Fibroblast of lung (primary cell): ENCODE data around the gene C6orf62. TPM values are rescaled to one million over a fixed set of nuclear protein-coding genes. Genes with fewer than 3 reads are reported as not detected.

Source experiments
- DNase-seq, 2 donors: peaks; one replicate each; pipeline versions ENCODE4 v3.0.0 to v3.0.0-alpha.2; 2010; ENCODE audit warnings: low read depth in 2 of 2
- H2AFZ ChIP-seq: 2 replicates; pipeline ENCODE4 v1.5.1; 2012; ENCODE audit warnings: low read length, control low read depth, inconsistent platforms
- H3K27ac ChIP-seq: 2 replicates; pipeline ENCODE4 v1.5.1; 2011; ENCODE audit warnings: low read length, control low read depth; ENCODE audit not compliant: insufficient read depth
- H3K27me3 ChIP-seq: 2 replicates; pipeline ENCODE4 v1.5.1; 2011; ENCODE audit warnings: mild to moderate bottlenecking, low read length; ENCODE audit not compliant: control insufficient read depth, insufficient read depth
- H3K36me3 ChIP-seq: 2 replicates; pipeline ENCODE4 v1.5.1; 2011; ENCODE audit warnings: low read length; ENCODE audit not compliant: control insufficient read depth, insufficient read depth
- H3K4me1 ChIP-seq: 2 replicates; pipeline ENCODE4 v1.5.1; 2011; ENCODE audit warnings: low read length; ENCODE audit not compliant: control insufficient read depth, insufficient read depth; ENCODE audit errors: extremely low read depth
- H3K4me2 ChIP-seq: 2 replicates; pipeline ENCODE4 v1.5.1; 2011; ENCODE audit warnings: low read length, control low read depth; ENCODE audit not compliant: insufficient read depth; ENCODE audit errors: extremely low read depth
- H3K4me3 ChIP-seq, 4 experiments: fragments of 200-600 bp in 1 of 4; sonication (generic) in 1 of 4; replicated peaks in 1 of 4; 2 replicates each; pipeline ENCODE4 v1.5.1; 2011 to 2016; ENCODE audit warnings: low read length in 4 of 4, low read depth in 3 of 4, mild to moderate bottlenecking in 3 of 4, control low read depth in 2 of 4, inconsistent platforms in 1 of 4, mixed read lengths in 1 of 4; ENCODE audit not compliant: insufficient read depth in 1 of 4; ENCODE audit errors: control extremely low read depth in 1 of 4
- H3K79me2 ChIP-seq: 2 replicates; pipeline ENCODE4 v1.5.1; 2012; ENCODE audit warnings: mild to moderate bottlenecking, low read length, inconsistent platforms; ENCODE audit not compliant: control insufficient read depth, insufficient read depth
- H3K9ac ChIP-seq: 2 replicates; pipeline ENCODE4 v1.5.1; 2011; ENCODE audit warnings: mild to moderate bottlenecking, low read length, control low read depth; ENCODE audit not compliant: insufficient read depth
- H3K9me3 ChIP-seq: 2 replicates; pipeline ENCODE4 v1.5.1; 2012; ENCODE audit warnings: low read depth, low read length; ENCODE audit not compliant: control insufficient read depth, insufficient read depth
- H4K20me1 ChIP-seq: 2 replicates; pipeline ENCODE4 v1.5.1; 2011; ENCODE audit warnings: low read length; ENCODE audit not compliant: control insufficient read depth, insufficient read depth; ENCODE audit errors: extremely low read depth
- EZH2 ChIP-seq: IDR thresholded peaks from 2 replicates; pipeline ENCODE4 v1.5.1; 2012; ENCODE audit warnings: low read length, control low read depth, mild to moderate bottlenecking; ENCODE audit errors: missing control alignments
- polyA plus RNA-seq, 2 donors: library from polyadenylated mRNA; depleted of rRNA in 1 of 2; stranded (reverse) in 1 of 2; unstranded in 1 of 2; fragments of >200 nt; gene quantifications; 2 replicates each; pipeline ENCODE4 v1.2.1, GENCODE V29; 2011 to 2012; ENCODE audit warnings: missing spikeins in 1 of 2
- total RNA-seq: library from RNA; depleted of rRNA; stranded (reverse); fragments of >200 nt; gene quantifications from 2 replicates; pipeline ENCODE4 v1.2.1, GENCODE V29; 2014
- TF ChIP-seq, protein P1 (sequence below), 2 donors: IDR thresholded peaks in 1 of 2; conservative IDR thresholded peaks in 1 of 2; 1 replicate in 1 of 2; 2 replicates in 1 of 2; pipeline ENCODE4 v1.5.1; 2011 to 2012; ENCODE audit warnings: low read length in 2 of 2, control low read depth in 1 of 2, inconsistent platforms in 1 of 2, low read depth in 1 of 2, mild to moderate bottlenecking in 1 of 2

C6orf62 gene
- total and polyA plus RNA-seq, 2 donors (not counting 1 experiment from before 2014, with no cell fraction given): 103 to 147 TPM

- Histone ChIP-seq H3K27me3 (no peaks in the 10 kb centered on the region), H3K27ac (no peak overlapping the region), H3K4me2 (no peak overlapping the region), H3K79me2 (peaks cover 53% of the 10 kb centered on the region), H3K9ac (no peak overlapping the region), H3K36me3 (peaks cover 6% of the 10 kb centered on the region), H3K4me3 (no peak overlapping the region), H4K20me1 (peaks cover 2% of the 10 kb centered on the region), H3K9me3 (no peaks in the 10 kb centered on the region), H2AFZ (no peak overlapping the region), H3K4me1 (no peaks in the 10 kb centered on the region)
- no peak for DNase-seq
- no peak for TF ChIP-seq EZH2
- TF ChIP-seq, protein P1, sequence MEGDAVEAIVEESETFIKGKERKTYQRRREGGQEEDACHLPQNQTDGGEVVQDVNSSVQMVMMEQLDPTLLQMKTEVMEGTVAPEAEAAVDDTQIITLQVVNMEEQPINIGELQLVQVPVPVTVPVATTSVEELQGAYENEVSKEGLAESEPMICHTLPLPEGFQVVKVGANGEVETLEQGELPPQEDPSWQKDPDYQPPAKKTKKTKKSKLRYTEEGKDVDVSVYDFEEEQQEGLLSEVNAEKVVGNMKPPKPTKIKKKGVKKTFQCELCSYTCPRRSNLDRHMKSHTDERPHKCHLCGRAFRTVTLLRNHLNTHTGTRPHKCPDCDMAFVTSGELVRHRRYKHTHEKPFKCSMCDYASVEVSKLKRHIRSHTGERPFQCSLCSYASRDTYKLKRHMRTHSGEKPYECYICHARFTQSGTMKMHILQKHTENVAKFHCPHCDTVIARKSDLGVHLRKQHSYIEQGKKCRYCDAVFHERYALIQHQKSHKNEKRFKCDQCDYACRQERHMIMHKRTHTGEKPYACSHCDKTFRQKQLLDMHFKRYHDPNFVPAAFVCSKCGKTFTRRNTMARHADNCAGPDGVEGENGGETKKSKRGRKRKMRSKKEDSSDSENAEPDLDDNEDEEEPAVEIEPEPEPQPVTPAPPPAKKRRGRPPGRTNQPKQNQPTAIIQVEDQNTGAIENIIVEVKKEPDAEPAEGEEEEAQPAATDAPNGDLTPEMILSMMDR (conservative IDR thresholded peaks at IDR 0.05 in 1 of 2, IDR thresholded peaks at IDR 0.05 in 1 of 2; ENCODE audit: low read depth in 1 of 2, low read length in 2 of 2): no peak
Measured at GRCh38 chr6:24710519-24711303, 8.2 kb downstream of the C6orf62 start.

GRCh38 chr6:24709014-24709711 lies 9.8 kb downstream of the C6orf62 start:
- Histone ChIP-seq H3K4me3 (no peak overlapping the region), H3K27ac (no peak overlapping the region), H3K36me3 (peaks cover 8% of the 10 kb centered on the region), H3K9me3 (no peaks in the 10 kb centered on the region), H3K79me2 (peaks cover 38% of the 10 kb centered on the region), H4K20me1 (peaks cover 2% of the 10 kb centered on the region), H3K27me3 (no peaks in the 10 kb centered on the region), H3K9ac (no peak overlapping the region), H3K4me1 (no peaks in the 10 kb centered on the region), H3K4me2 (no peak overlapping the region), H2AFZ (no peak overlapping the region)
- no peak for DNase-seq
- TF ChIP-seq EZH2: no peak
- TF ChIP-seq, protein P1 (conservative IDR thresholded peaks at IDR 0.05 in 1 of 2, IDR thresholded peaks at IDR 0.05 in 1 of 2; ENCODE audit: low read depth in 1 of 2, low read length in 2 of 2): no peak

DNA sequence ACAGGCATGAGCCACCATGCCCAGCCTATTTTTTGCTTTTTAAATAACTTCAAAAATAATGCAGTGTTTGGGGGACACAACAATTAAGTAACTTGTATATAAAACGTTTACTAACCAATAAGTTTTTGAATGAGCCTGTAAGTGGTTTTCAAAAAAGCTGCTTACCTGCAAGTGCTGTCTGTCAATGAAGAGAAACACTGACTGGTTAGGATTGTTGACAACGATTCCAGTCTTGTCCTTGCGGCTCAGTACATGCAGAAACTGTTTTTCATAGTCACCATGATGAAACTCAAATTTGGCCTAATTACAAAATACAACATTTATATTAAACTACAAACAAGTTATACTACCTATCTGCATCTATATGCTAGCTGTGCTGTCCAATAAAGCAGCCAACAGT lies 10.3 kb downstream of the C6orf62 start:
- H3K9me3 ChIP-seq: no peaks in the 10 kb centered on the region
- no peak overlapping the region for H2AFZ ChIP-seq
- H3K4me2 ChIP-seq: no peak overlapping the region
- peaks cover 33% of the 10 kb centered on the region for H3K79me2 ChIP-seq
- H4K20me1 ChIP-seq: no peaks in the 10 kb centered on the region
- no peak overlapping the region for H3K27ac ChIP-seq
- no peaks in the 10 kb centered on the region for H3K4me1 ChIP-seq
- H3K9ac ChIP-seq: no peak overlapping the region
- no peaks in the 10 kb centered on the region for H3K27me3 ChIP-seq
- peaks cover 7% of the 10 kb centered on the region for H3K36me3 ChIP-seq
- TF ChIP-seq, protein P1 (conservative IDR thresholded peaks at IDR 0.05 in 1 of 2, IDR thresholded peaks at IDR 0.05 in 1 of 2; ENCODE audit: low read depth in 1 of 2, low read length in 2 of 2): no peak
- TF ChIP-seq EZH2: no peak
- no peak overlapping the region for H3K4me3 ChIP-seq
- no peak for DNase-seq
